Stimulated activated CD4-positive, alpha-beta T cell treated with anti-CD3 and anti-CD28 coated beads, Interleukin-2, amount 100 ng/mL, for 4 hours (primary cell): ENCODE measurements around the gene FKTN.

Source experiments
- DNase-seq: peaks from one replicate; pipeline ENCODE4 v3.0.0-alpha.2; 2020; ENCODE audit warnings: low read depth

FKTN gene

DNA sequence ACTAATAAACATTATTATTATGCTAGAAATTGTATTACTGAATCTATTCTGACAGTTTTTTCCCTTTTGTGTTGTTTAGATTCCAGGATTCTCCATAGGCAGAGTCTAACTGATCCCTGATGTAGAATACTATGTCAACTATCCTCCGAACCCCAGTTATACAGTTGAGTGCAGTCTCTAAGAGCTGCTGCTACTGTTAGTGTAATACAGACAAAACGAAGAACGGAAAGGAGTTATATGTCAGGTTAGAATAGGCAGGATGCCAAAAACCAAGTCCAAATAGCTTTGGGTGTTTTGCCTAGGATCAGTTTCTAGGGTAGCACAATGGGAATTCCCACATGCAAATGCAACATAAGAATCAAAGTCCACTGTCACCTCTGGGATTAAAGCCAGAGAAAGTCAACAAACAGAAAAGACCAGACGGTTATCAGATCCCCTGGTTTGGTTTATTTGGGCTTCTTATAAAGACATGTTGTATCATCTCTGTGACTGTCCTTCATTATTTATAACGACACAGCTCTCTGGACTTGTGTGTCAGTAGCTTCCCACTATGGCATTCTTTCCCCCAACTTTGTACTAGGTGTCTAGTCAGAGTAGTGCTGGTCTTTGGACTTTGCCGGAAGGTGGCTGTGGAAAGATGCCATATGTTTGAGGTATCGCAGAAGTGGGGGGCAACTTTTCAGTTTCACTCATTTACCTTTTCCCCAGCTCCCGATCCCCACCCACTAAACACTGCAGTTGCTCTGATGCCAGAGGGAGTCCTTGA is 121.5 kb downstream of the FKTN start:
- no peak for DNase-seq

DNA sequence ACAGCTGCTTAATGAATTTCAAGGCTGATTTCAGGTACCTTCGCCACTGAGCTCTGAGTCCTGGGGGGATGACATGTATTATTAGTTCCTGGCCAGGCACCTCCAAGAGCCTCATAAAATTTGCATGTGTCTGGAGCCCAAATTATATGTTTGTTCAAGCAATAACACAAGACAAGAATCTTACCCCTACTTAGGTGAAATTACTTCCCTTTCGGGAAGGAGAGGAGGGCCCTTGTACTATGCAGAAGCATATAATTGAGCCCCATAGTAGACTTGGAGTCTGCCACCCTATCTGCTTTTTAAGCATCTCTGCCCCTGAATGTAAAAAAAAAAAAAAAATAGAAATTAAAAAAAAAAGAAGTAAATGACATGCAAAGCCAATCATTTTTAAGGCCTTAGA is 123.4 kb downstream of the FKTN start:
- DNase-seq = no peak

DNA sequence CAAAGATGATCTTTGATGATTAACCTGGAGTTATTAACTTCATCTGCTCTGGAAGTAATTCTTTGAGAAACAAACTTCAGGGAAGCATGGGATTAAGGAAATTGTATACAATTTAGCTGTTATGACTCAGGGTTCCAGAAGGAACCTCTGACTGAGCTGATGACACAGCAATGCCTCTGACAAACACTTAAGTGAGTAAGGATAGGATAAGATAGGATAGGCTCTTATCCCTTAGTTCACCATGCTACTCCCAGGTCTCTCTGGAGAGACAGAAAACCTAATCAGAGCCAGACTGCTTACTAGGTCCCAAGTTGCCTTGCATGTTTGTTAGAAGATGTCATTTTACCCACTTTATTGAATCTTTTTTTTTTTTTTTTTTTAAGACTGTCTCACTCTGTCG is 123.8 kb downstream of the FKTN start:
- no peak for DNase-seq

DNA sequence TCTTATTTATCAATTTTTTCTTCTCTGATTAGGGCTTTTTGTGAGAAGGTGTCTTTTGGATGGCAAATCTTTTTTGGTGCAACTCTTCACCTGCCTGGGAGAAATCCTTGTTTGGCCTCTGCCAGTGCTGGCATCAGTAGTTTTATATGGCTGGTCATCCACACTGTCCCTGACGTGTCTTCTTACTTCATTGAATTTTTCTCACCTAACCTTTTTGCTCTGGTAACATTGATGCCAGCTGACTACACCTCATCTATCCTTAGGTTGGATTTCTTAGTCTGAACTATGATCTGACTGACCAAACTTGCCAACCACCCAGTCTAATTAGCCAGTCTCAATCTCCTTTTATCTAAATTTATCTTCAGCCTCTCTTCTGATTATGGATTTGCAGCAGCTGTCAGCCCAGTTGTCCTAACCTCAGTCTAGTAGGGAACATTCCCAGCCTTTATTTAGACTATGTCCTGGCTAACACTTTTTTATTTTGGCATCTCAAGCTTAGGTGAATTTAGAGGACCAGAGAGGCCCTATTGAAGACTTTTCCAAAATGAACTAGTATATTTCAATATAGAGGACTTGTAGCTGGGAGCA is 125.9 kb downstream of the FKTN start:
- DNase-seq = no peak

DNA sequence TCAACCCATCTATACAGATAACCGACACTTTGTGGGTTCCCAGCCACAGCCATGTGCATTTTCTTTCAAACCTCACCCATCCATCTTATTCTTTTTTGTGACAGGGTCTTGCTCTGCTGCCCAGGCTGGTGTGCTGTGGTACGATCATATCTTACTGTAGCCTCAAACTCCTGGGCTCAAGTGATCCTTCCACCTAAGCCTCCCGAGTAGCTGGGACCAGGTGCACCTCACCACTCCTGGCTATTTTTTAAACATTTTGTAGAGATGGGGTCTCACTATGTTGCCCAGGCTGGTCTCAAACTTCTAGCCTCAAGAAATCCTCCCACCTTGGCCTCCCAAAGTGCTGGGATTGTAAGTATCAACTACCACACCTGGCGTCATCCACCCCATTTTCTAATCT is 129.0 kb downstream of the FKTN start:
- no peak for DNase-seq
